ENCODE data around the gene PHLDA2. TPM values are rescaled to one million over a fixed set of nuclear protein-coding genes. Genes with fewer than 3 reads are reported as not detected.

Gene PHLDA2
- total RNA-seq, 1 experiment from 2014 or later, result 111 TPM

GRCh38 chr11:2950825-2951224 is 21.6 kb upstream of the PHLDA2 start:
- H3K36me3 Mint-ChIP-seq (ENCODE audit: insufficient read depth, unreplicated experiment), result peaks cover 71% of the 10 kb centered on the region
- no peak for TF ChIP-seq CTCF (IDR thresholded peaks at IDR 0.05; ENCODE audit: unreplicated experiment)

GRCh38 chr11:2949920-2950319 is 20.7 kb upstream of the PHLDA2 start:
- no TSS peak for BruUV-seq (replicated peaks)
- Mint-ChIP-seq H3K4me3 (ENCODE audit: low read depth, unreplicated experiment) (peak overlapping the region; percentile 3), H3K4me1 (ENCODE audit: low read depth, unreplicated experiment) (peaks cover 35% of the 10 kb centered on the region)

More at GRCh38 chr11:2950825-2951224, 21.6 kb upstream of the PHLDA2 start:
- Mint-ChIP-seq H3K27ac (ENCODE audit: unreplicated experiment) (no peak overlapping the region), H3K27me3 (ENCODE audit: unreplicated experiment) (no peaks in the 10 kb centered on the region), H3K4me3 (ENCODE audit: low read depth, unreplicated experiment) (no peak overlapping the region), H3K4me1 (ENCODE audit: low read depth, unreplicated experiment) (peaks cover 35% of the 10 kb centered on the region), H3K9me3 (ENCODE audit: low read depth, unreplicated experiment) (no peaks in the 10 kb centered on the region)
- CTCF ChIA-PET, result no interaction called here
- no peak for DNase-seq
- no TSS peak for BruUV-seq (replicated peaks)
- intact Hi-C loops (cut with micrococcal nuclease; ENCODE audit: unreplicated experiment), result no loop called here

GRCh38 chr11:2947744-2948143 is 18.5 kb upstream of the PHLDA2 start:
- Mint-ChIP-seq H3K36me3 (ENCODE audit: insufficient read depth, unreplicated experiment) (peaks cover 80% of the 10 kb centered on the region), H3K4me1 (ENCODE audit: low read depth, unreplicated experiment) (peaks cover 35% of the 10 kb centered on the region), H3K27me3 (ENCODE audit: unreplicated experiment) (no peaks in the 10 kb centered on the region), H3K27ac (ENCODE audit: unreplicated experiment) (no peak overlapping the region), H3K4me3 (ENCODE audit: low read depth, unreplicated experiment) (no peak overlapping the region), H3K9me3 (ENCODE audit: low read depth, unreplicated experiment) (no peaks in the 10 kb centered on the region)
- no peak for TF ChIP-seq CTCF (IDR thresholded peaks at IDR 0.05; ENCODE audit: unreplicated experiment)
- intact Hi-C loops (cut with micrococcal nuclease; ENCODE audit: unreplicated experiment), result no loop called here
- CTCF ChIA-PET, result no interaction called here
- no peak for DNase-seq
- no TSS peak for BruUV-seq (replicated peaks)

More at GRCh38 chr11:2949920-2950319, 20.7 kb upstream of the PHLDA2 start:
- CTCF ChIA-PET, result no interaction called here
- no peaks in the 10 kb centered on the region for H3K27me3 Mint-ChIP-seq (ENCODE audit: unreplicated experiment)
- no peak for TF ChIP-seq CTCF (IDR thresholded peaks at IDR 0.05; ENCODE audit: unreplicated experiment)
- no peak for DNase-seq
- peak overlapping the region; percentile 30 for H3K27ac Mint-ChIP-seq (ENCODE audit: unreplicated experiment)
- H3K9me3 Mint-ChIP-seq (ENCODE audit: low read depth, unreplicated experiment), result no peaks in the 10 kb centered on the region
- peaks cover 69% of the 10 kb centered on the region for H3K36me3 Mint-ChIP-seq (ENCODE audit: insufficient read depth, unreplicated experiment)
- intact Hi-C loops (cut with micrococcal nuclease; ENCODE audit: unreplicated experiment), result no loop called here

- H3K36me3 Mint-ChIP-seq (ENCODE audit: insufficient read depth, unreplicated experiment), result peaks cover 74% of the 10 kb centered on the region
- DNase-seq, result no peak
- H3K27me3 Mint-ChIP-seq (ENCODE audit: unreplicated experiment), result no peaks in the 10 kb centered on the region
- CTCF ChIA-PET, result interaction anchor here (1.0 kb wide), 1 partner anchor 12 kb away, joined by 3 read pairs; no protein-coding TSS in a partner anchor
- no peak overlapping the region for H3K4me3 Mint-ChIP-seq (ENCODE audit: low read depth, unreplicated experiment)
- peaks cover 21% of the 10 kb centered on the region for H3K4me1 Mint-ChIP-seq (ENCODE audit: low read depth, unreplicated experiment)
- intact Hi-C loops (cut with micrococcal nuclease; ENCODE audit: unreplicated experiment), result no loop called here
- BruUV-seq (replicated peaks), result no TSS peak
- TF ChIP-seq CTCF (IDR thresholded peaks at IDR 0.05; ENCODE audit: unreplicated experiment), result no peak
- H3K27ac Mint-ChIP-seq (ENCODE audit: unreplicated experiment), result no peak overlapping the region
- no peaks in the 10 kb centered on the region for H3K9me3 Mint-ChIP-seq (ENCODE audit: low read depth, unreplicated experiment)
These were observed 16.6 kb upstream of the PHLDA2 start for GRCh38 chr11:2945757-2946287.
